ENCODE measurements around the gene CDK4. TPM values are rescaled to one million over a fixed set of nuclear protein-coding genes. Genes with fewer than 3 reads are reported as not detected.
"Not testable (repeated sequence)": the region's sequence is repeated elsewhere in the genome, so short reads cannot be mapped to it uniquely, and the experiment has no call there.

Gene CDK4
- total and polyA plus RNA-seq, 4 donors, result 69.7 to 115 (median 89.9) TPM

DNA sequence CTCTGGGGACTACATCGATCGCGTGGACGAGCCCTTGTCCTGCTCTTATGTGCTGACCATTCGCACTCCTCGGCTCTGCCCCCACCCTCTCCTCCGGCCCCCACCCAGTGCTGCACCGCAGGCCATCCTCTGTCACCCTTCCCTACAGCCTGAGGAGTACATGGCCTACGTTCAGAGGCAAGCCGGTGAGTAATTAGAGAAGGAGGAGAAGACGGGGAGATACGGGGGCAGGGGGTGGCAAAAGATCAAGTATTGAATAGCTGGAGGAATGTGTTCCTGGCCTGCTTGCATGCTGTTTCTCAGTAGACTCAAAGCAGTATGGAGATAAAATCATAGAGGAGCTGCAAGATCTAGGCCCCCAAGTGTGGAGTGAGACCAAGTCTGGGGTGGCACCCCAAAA, 36.3 kb downstream of the CDK4 start:
- Histone ChIP-seq H3K4me3 (no peak overlapping the region), H3K9ac (ENCODE audit: insufficient read depth in 1 of 2, low read length in 2 of 2) (no peak overlapping the region), H3K36me3 (ENCODE audit: control insufficient read depth in 4 of 4, insufficient read depth in 4 of 4, low read length in 4 of 4) (peaks cover 26 to 51% (median 33%) of the 10 kb centered on the region in 4 donors), H3K9me3 (ENCODE audit: control insufficient read depth in 4 of 4, insufficient read depth in 3 of 4, low read length in 3 of 4) (peaks cover 0 to 2% (median 0%) of the 10 kb centered on the region in 4 donors), H3K27ac (ENCODE audit: low read depth in 1 of 2, low read length in 1 of 2) (no peak overlapping the region), H3K27me3 (ENCODE audit: control insufficient read depth in 3 of 3, insufficient read depth in 3 of 3, low read length in 2 of 3) (no peaks in the 10 kb centered on the region), H3K4me1 (ENCODE audit: control insufficient read depth in 5 of 5, insufficient read depth in 5 of 5, low read length in 5 of 5) (no peaks in the 10 kb centered on the region)
- TF ChIP-seq, protein P1, sequence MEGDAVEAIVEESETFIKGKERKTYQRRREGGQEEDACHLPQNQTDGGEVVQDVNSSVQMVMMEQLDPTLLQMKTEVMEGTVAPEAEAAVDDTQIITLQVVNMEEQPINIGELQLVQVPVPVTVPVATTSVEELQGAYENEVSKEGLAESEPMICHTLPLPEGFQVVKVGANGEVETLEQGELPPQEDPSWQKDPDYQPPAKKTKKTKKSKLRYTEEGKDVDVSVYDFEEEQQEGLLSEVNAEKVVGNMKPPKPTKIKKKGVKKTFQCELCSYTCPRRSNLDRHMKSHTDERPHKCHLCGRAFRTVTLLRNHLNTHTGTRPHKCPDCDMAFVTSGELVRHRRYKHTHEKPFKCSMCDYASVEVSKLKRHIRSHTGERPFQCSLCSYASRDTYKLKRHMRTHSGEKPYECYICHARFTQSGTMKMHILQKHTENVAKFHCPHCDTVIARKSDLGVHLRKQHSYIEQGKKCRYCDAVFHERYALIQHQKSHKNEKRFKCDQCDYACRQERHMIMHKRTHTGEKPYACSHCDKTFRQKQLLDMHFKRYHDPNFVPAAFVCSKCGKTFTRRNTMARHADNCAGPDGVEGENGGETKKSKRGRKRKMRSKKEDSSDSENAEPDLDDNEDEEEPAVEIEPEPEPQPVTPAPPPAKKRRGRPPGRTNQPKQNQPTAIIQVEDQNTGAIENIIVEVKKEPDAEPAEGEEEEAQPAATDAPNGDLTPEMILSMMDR (IDR thresholded peaks at IDR 0.05; ENCODE audit: control extremely low read depth, extremely low read depth), result no peak
- DNase-seq (no peak), ATAC-seq (ENCODE audit: insufficient read depth, low FRiP score) (no peak)
- 96 to 97% methylated on average over 12 of the region's 12 CpGs for WGBS, 2 donors

DNA sequence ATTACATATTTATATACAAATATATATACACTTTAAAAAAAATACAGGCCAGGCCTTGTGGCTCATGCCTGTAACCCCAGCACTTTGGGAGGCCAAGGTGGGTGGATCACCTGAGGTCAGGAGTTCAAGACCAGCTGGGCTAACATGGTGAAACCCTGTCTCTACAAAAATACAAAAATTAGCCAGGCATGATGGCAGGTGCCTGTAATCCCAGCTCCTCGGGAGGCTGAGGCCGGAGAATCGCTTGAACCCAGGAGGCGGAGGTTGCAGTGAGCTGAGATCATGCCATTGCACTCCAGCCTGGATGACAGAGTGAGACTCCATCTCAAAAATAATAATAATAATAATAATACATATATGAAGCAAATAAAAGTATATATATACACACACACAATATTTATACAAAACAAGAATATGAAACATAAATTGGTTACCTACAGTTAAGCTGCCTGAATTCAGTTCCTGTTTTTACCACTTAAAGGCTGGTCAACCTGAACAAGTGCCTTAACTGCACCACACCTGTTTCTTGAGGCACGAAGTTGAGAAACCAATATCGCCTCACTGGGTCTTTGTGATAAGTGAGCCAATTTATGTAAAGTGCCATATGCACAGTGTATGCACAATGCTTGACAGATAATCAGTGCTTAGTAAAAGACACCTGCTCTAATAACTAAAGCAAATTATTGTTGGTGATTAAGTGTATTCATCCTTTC, 36.9 kb downstream of the CDK4 start:
- H3K27ac ChIP-seq (ENCODE audit: low read depth in 1 of 2, low read length in 1 of 2); H3K4me1 ChIP-seq (ENCODE audit: control insufficient read depth in 5 of 5, insufficient read depth in 5 of 5, low read length in 5 of 5); H3K9ac ChIP-seq (ENCODE audit: insufficient read depth in 1 of 2, low read length in 2 of 2); DNase-seq; ATAC-seq (ENCODE audit: insufficient read depth, low FRiP score); H3K27me3 ChIP-seq (ENCODE audit: control insufficient read depth in 3 of 3, insufficient read depth in 3 of 3, low read length in 2 of 3); H3K9me3 ChIP-seq (ENCODE audit: control insufficient read depth in 4 of 4, insufficient read depth in 3 of 4, low read length in 3 of 4); H3K4me3 ChIP-seq: not testable (repeated sequence)
- peaks cover 26 to 45% (median 30%) of the 10 kb centered on the region in 4 donors for H3K36me3 ChIP-seq (ENCODE audit: control insufficient read depth in 4 of 4, insufficient read depth in 4 of 4, low read length in 4 of 4)
- 96 to 97% methylated on average over 6 of the region's 6 CpGs for WGBS, 2 donors

DNA sequence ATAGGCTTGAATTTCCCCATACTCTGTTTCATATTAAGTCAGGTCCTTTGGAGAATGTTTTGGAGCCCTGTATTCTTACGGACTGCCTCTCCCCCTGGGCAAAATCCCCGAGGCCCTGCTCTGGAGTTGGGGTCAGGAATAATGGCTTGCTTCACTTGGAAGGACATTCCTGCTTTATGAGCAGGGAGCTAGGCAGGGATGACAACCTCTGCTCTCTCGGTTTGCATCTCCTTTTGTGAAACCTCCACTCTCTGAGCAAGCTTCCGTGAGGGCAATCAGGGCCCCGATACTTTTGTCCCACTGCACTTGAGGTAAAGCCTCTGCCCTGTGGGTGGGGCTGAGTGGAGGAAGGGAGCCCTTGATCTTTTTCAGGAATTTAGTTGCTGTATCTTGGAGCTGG, 38.9 kb downstream of the CDK4 start:
- no peak for ATAC-seq (ENCODE audit: insufficient read depth, low FRiP score)
- Histone ChIP-seq H3K9me3 (ENCODE audit: control insufficient read depth in 4 of 4, insufficient read depth in 3 of 4, low read length in 3 of 4) (no peaks in the 10 kb centered on the region), H3K36me3 (ENCODE audit: control insufficient read depth in 4 of 4, insufficient read depth in 4 of 4, low read length in 4 of 4) (peaks cover 17 to 28% (median 21%) of the 10 kb centered on the region in 4 donors), H3K4me3 (no peak overlapping the region), H3K27ac (ENCODE audit: low read depth in 1 of 2, low read length in 1 of 2) (no peak overlapping the region), H3K9ac (ENCODE audit: insufficient read depth in 1 of 2, low read length in 2 of 2) (no peak overlapping the region), H3K27me3 (ENCODE audit: control insufficient read depth in 3 of 3, insufficient read depth in 3 of 3, low read length in 2 of 3) (no peaks in the 10 kb centered on the region), H3K4me1 (ENCODE audit: control insufficient read depth in 5 of 5, insufficient read depth in 5 of 5, low read length in 5 of 5) (no peaks in the 10 kb centered on the region)
- WGBS, 2 donors, result 94 to 97% methylated on average over 5 of the region's 5 CpGs
- TF ChIP-seq, protein P1 (IDR thresholded peaks at IDR 0.05; ENCODE audit: control extremely low read depth, extremely low read depth), result no peak
- no peak for DNase-seq

DNA sequence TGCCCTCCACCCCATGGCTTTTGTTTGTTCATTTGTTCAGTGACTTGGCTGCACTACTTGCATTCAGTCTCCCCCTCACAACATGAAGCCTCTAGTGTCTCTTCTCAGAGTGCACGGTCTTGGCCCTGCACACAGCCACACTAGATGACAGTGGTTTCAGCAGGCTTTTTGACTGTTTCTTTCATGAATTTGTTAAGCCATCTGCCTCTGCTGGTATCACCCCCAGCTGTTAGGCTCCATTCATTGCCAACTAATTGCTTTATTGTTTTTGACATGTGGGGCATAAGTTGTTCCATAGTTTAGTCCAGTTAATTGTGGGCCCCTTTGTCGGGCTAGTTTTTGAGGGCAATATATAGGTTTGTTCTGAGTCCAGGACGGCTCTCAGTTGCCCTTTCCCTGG, 39.4 kb downstream of the CDK4 start:
- Histone ChIP-seq H3K36me3 (ENCODE audit: control insufficient read depth in 4 of 4, insufficient read depth in 4 of 4, low read length in 4 of 4) (peaks cover 11 to 24% (median 17%) of the 10 kb centered on the region in 4 donors), H3K4me3 (no peak overlapping the region), H3K27me3 (ENCODE audit: control insufficient read depth in 3 of 3, insufficient read depth in 3 of 3, low read length in 2 of 3) (no peaks in the 10 kb centered on the region), H3K27ac (ENCODE audit: low read depth in 1 of 2, low read length in 1 of 2) (no peak overlapping the region), H3K9ac (ENCODE audit: insufficient read depth in 1 of 2, low read length in 2 of 2) (no peak overlapping the region), H3K9me3 (ENCODE audit: control insufficient read depth in 4 of 4, insufficient read depth in 3 of 4, low read length in 3 of 4) (no peaks in the 10 kb centered on the region), H3K4me1 (ENCODE audit: control insufficient read depth in 5 of 5, insufficient read depth in 5 of 5, low read length in 5 of 5) (no peaks in the 10 kb centered on the region)
- TF ChIP-seq, protein P1 (IDR thresholded peaks at IDR 0.05; ENCODE audit: control extremely low read depth, extremely low read depth), result no peak
- ATAC-seq (ENCODE audit: insufficient read depth, low FRiP score) (no peak), DNase-seq (no peak)
- WGBS, 2 donors, result 95 to 97% methylated on average over 3 of the region's 3 CpGs
